HG02623 (cell line): Measurements from ENCODE around the gene ITGA11.

ENCODE experiments used
- ATAC-seq: cut with Tn5 transposase; IDR thresholded peaks from one replicate; pipeline ENCODE4 v1.9.1; 2021; ENCODE audit warnings: moderate library complexity; ENCODE audit not compliant: unreplicated experiment

Gene ITGA11, protein sequence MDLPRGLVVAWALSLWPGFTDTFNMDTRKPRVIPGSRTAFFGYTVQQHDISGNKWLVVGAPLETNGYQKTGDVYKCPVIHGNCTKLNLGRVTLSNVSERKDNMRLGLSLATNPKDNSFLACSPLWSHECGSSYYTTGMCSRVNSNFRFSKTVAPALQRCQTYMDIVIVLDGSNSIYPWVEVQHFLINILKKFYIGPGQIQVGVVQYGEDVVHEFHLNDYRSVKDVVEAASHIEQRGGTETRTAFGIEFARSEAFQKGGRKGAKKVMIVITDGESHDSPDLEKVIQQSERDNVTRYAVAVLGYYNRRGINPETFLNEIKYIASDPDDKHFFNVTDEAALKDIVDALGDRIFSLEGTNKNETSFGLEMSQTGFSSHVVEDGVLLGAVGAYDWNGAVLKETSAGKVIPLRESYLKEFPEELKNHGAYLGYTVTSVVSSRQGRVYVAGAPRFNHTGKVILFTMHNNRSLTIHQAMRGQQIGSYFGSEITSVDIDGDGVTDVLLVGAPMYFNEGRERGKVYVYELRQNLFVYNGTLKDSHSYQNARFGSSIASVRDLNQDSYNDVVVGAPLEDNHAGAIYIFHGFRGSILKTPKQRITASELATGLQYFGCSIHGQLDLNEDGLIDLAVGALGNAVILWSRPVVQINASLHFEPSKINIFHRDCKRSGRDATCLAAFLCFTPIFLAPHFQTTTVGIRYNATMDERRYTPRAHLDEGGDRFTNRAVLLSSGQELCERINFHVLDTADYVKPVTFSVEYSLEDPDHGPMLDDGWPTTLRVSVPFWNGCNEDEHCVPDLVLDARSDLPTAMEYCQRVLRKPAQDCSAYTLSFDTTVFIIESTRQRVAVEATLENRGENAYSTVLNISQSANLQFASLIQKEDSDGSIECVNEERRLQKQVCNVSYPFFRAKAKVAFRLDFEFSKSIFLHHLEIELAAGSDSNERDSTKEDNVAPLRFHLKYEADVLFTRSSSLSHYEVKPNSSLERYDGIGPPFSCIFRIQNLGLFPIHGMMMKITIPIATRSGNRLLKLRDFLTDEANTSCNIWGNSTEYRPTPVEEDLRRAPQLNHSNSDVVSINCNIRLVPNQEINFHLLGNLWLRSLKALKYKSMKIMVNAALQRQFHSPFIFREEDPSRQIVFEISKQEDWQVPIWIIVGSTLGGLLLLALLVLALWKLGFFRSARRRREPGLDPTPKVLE

DNA sequence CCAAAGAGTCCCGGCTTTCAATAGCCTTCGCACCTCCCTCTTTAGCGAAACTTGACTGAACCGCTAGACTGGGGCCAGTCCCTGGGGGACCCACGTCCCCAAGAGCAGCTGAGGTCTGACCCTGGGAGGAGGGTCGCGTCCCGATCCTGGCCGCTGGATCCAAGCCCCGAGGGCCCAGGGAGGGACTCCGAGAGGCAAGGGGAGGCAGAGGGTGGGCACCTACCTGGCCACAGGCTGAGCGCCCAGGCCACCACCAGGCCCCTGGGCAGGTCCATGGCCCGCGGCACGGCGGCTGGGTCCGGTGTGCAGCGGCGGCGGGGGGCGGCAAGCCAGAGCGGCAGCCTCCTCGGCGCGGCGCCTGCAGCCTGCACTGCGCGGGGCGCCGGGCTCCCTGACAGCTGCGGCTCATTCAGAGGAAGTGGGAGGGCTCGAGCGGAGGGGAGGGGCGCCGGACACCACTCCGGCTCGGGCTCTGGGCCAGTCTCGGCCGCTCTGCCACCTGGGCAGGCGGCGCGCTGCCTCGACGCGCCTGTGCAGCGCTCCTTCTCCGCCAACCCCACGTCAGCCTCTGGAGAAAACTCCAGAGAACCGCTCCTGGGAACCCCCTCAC is at the start of gene ITGA11:
ITGA11 (minus strand) TSS at position 372 of the 610 bp plus-strand sequence; CDS start at position 275, 97 bp downstream.
- no peak for ATAC-seq

DNA sequence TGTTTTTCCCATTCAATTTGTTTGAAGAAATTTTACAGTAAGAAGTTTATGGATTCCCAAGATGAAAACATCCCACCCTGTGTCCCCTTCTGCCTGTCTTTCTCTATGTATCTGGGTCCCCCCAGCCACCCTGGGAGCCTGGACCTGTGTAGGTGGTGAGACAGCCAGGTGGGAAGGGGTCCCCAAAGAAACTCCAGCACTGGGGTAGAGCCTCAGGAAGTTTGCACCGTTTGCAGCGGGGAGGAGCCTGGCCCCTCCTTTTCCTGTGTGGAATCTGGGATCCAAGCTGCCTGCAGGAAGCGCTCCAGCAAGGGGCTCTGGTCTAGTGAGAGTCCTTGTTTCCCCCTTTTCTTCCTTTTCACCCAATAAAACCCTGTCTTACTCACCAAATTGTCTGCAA is 49.4 kb upstream of the ITGA11 start:
- no peak for ATAC-seq

DNA sequence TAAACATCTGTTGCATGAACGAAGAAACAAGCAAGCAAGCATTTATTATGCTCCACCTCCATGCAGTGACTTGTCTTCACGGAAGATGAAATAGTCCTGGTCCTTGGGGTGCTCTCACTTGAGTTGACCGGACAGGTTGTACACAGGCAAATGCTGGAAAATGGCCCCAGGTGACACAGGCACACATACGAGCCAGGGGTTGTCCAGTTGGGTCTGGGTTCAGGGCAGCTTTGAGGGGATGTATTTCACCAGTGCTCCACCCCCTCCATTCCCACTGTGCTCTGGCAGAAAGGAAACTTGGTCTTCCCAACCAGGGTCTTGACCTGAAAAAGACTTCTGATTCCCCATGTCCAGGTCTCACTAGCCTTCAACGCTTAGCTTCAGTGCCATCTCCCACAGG is 48.3 kb upstream of the ITGA11 start:
- no peak for ATAC-seq

DNA sequence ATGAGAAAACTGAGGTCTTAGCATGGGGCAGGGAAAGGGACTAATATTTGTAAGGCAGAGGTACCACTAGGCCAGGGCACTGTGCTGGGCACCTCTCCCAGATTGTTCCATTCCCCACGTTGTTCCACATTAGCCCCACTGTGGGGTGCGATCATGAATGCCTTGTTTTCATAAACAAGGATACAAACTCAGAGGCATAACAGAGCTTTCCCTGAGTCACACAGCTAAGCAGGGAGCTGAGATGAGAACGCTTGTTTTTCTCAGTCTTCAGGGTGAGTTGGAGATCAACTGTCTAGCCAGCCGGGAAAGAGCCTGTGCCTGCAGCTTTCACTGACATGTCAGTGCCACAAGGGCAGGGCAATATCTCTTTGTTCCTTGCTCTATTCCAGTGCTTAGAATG is 47.9 kb upstream of the ITGA11 start:
- no peak for ATAC-seq

DNA sequence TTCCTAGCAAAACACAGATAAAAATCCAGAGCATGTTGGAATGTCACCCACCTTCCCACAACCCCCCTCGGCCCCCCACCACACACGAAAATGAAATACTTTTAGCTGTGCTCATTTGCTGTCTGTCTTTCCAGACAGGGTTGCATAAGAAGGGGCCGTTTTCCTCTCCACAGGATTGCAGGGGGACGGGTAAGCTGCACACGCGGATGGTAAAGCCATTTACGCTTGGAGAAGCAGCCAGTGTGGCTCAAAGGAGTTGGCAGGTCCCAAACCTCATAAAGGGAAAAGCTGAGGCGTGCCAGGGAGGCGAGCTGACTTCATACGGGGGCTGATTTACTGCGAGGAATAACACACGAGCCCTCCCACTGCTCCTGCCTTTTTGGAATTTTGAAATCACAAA is 47.4 kb upstream of the ITGA11 start:
- no peak for ATAC-seq

DNA sequence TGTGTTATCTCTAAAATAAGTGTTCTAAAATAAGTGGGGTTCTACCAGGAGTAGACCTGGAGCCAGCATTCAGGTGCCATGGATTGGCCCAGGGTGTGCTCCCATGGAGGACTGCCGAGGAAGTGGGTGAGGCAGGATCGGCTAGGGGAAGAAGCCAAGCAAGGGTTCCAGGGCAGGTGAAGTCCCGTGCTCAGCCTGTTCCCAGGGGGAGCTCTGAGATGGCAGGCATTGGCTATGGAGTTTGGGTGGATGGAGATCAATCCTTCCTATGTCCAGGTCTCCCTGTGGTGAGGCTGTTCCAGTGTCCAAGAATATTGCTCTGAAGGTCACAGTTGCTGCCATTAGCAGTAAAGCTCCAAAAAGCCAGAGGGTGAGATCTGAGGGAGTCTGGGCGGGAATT is 46.9 kb upstream of the ITGA11 start:
- ATAC-seq, result no peak

DNA sequence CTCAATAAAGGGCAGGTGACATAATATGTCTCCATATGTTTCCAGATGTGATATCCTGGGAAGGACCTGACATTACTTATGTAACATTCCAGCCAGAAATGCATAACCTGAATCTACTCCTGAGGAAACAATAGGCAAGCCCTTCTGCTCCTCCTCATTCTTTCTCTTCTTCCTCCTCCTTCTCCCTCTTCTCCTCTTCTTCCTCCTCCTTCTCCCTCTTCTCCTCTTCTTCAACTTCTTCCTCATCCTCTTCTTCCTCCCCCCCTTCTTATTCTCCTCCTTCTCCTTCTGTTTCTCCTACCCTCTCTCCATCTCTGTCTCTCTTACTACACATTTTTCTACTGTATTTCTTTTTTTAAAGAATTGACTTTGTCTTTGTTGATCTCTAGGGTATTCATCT is 43.5 kb upstream of the ITGA11 start:
- ATAC-seq, result no peak

DNA sequence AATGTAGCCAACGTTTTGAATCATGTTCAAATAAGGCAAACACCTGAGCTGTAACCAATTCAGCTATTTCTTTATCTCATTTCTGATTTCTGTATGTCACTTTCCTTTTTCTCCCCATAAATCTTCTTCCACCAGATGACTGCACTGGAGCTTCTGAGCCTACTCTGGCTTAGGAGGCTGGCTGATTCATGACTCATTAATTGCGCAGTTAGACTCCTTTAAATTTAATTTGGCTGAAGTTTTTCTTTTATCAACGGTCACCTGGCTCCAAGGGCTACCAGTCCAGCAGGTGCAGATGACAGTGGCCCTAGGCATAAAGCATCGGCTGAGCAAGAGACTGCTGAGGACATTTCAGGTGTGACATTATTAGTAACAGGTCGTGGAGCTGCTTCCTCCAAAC is 39.6 kb upstream of the ITGA11 start:
- no peak for ATAC-seq

DNA sequence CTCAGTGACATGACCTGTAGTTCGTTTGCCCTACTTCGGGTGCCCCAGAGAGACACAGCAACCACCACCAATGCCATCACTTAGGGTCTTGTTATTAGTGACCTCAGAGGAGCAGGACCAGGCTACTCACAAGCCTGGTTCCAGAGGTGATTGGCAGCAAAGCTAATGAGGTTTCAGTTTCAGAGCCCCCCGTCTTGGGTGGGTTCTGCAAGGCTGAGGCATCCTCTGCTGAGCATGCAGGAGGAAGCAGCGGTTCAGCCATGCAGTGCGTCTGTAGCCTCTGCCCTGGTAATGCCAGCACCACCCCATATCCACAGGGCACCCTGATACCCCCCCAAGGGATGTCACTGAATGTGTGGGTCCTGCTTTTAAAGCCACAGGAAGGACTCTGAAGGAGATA is 39.0 kb upstream of the ITGA11 start:
- ATAC-seq, result no peak

DNA sequence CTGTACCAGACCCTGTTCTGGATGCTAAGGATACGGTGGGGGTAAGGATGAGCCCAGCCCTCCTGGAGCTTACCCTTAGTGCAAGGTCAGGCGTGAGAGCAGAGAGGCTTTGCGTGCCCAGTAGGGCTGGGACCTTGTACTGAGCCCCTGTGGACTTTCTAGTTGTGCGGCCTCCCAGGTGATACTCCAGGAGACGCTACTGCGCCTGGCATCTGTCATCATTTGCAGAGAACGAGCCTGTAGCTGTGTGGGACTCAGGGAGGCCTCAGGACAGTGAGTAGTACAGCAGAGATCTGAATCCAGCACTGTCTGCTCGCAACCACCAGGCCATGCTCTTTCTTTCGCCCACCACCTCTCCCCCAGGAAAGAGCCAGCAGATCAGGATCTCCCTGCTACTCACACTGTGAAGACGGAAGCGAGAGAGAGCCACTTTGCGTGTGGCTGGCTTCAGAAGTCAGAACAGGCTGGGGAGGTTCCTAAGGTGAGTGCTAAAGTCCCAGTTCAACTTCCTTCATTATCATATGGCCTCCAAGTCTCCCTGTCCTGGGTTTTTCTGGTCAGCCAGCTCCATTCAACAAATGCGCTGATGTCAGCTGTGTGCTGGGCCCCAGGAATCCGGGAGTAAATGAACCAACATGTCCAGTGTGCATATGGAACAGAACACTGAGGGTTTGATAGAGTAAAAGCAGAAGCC is 38.2 kb upstream of the ITGA11 start:
- ATAC-seq, result no peak

DNA sequence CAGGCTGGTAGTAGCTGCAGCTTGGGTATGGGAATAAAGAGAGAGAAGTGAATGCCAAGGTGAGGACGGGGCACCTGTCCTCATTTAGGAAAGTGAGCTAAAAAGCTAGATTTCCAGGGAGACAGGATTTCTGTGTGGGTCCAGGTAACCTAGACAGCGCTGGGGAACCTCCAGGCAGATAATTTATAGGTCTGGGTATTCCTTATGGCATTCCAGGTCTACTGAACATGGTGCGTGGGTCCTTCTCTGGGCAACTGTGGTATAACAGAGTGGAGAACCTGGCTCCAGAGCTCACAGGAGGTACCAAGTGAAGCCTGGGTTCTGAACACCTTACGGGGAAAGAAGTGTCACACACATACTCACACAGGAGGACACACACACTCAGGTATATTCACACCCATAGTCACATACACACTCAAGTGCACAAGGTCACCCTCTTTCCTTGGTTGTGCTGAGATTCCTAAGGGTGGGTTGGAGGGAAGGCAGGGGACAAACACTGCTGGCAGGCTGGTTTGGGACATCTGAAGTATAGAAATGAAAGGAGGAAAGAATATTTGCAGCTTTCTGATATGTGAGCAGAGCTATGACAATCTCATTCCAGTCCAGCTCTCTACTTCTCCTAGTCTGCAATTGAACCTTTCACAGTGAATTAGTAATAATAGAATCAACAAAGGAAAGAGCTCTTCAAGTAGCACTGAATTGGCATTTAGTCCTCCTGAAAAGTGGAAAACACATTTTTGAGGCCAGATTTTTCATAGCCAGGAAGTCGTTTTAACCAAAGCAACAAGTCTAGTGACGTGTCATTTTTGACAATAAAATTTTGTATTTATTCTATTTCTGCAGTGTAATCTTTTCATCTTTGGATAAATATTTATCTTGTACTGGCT is 37.4 kb upstream of the ITGA11 start:
- ATAC-seq, result no peak

DNA sequence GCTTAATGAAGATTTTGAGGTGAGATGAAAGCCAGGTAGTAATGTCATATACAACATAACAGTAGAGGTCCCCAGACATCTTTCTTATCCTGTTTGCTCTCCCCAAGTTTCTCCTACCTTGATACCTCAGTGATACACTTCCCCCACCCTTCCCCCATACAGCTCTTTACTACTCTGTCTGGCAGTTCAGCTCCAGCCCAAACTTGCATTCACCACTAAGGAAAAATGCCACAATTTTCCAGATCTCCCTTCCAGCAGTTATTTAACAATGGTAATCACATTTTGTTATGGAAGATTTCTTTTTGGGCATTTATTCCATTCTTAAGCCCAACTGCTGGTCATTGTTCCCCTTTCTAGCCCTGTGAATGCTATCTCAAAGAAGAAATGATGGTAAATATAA is 34.9 kb upstream of the ITGA11 start:
- no peak for ATAC-seq

DNA sequence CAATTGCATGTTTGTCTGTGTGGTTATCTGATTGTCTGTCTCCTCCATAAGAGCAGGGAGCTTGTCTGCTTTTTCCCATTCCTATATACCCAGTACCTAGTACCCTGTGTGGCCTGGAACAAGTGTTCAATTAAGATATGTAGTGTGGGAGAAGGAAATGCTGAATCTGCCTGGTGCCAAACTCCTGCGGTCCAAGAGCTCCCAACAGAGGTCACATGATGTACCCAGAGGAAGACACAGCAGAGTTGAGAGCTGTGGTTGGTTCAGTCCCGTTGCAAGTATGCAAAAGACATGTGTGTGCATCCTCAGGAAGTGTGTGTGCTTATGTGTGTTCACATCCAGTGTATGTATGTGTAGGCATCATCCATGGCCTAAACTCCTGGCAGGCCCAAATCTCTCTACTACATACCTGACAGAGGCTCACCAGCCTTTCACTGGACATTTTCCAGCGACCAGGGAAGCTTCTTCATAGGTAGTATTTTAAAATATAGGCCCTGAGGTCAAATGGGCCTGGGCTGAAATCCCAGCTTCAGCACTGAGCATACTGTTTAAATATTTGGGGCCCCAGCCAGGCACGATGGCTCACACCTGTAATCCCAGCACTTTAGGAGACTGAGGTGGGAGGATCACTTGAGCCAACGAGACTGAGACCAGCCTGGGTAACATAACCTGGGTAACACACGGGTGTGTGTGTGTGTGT is 34.0 kb upstream of the ITGA11 start:
- no peak for ATAC-seq

DNA sequence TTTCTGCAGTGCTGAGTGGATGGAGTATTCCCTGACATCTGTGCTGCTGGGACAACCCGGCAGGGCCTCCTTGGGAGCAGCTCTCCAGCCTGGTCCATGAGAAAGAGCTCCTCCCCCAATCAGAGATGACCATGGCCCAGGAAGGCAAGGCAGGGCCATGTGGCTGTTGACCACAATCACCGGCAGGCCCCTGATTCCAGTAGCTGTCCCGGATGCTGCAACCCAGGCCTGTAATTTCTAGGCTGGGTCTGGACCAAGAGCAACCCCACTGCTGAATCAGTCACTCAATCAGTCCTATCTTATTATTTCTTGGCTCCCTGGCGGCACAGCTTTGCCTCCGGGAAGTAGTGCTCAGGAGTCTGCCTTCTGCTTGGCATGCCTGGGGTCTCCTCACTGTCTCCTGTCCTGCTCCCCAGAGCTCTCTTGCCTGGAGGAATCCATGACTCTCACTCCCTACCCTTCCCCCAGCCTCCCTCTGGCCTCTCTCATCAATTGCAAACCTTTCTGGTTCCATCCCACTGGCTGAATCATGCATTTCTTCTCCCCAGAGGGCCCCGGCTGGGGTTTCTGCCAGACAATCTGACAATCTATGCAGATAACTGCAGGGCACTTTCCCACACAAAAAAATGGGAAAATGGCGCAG is 32.6 kb upstream of the ITGA11 start:
- ATAC-seq, result no peak

DNA sequence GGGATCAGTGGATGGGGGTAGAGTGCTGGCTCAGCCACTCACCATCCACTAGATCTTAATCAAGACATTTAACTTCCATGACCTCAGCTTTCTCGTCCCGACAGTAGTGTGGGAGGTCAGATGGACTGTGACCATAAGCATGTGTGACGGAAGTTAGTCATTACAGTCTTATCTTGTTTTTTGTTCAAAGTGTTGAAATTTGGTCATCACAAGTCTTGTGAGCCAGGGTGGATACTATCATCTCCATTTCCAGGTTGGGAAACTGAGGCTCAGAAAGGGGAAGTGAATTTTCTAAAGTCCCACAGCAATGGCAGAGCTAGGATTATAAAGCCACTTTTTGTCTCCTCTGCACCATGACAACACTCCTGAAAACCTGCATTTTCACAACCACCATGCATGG is 32.0 kb upstream of the ITGA11 start:
- no peak for ATAC-seq

DNA sequence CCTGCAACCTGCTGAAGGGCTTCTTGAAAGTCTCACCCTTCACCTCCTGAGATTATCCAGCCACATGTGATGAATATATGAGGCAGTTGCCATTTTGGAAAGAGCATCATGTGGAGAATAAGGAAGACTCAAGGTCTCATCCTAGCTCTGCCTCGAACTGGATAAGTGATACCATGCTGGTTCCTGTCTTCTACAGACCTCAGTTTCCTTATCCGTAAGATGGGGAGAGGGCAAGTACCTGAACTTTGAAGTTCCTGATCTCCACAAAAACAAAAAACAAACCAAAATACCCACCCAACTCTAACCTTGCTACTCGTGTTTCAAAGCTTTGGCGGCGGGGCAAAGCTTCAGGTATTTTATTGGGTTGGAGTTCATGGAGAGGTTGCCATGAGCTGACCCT is 31.5 kb upstream of the ITGA11 start:
- no peak for ATAC-seq

DNA sequence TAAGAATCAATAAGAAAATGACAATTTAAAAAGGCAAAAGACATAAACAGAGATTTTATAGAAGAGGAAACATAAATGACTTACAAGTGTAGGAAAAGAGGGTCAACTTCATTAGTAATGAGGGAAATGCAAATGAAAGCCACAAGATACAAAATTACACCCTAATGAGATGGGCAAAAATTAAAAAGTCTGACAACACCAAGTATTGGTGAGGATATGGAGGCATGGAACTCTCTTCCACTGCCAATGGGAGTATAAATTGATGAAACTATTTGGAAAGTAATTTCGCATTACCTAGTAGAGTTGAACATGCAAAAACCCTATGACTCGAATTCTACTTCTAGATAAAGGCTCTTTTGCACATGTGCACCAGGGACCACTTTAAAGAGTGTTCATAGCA is 28.2 kb upstream of the ITGA11 start:
- ATAC-seq, result no peak

DNA sequence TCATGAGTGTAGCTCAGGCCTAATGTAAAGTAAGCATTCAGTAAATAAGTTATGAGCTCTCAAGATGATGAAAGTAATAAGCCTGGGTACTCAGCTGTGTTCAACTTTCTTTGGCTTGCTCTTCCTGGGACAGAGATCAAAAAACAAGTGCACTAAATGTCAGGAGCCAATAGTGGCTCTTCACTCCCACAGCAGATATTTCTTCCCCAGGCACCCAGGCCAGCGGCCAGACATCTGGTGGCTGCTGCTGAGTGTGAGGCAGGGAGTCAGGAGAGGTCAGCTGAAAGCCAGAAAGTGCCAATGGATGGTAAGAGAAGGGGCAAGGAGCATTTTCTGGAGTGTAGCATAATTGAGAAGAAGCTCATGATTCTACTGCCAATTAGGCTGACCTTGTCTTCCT is 18.2 kb upstream of the ITGA11 start:
- ATAC-seq, result no peak
